ENCODE measurements around the gene UBE2G1. TPM values are rescaled to one million over a fixed set of nuclear protein-coding genes. Genes with fewer than 3 reads are reported as not detected.

Gene UBE2G1
- total RNA-seq, 2 experiments from 2014 or later = 51.0 to 52.9 TPM

- ChIA-PET CTCF (interaction anchor here (0.6 to 2.2 kb wide), 5 partner anchors 9 to 128 kb away, joined by 3 to 9 read pairs (median 4); no protein-coding TSS in a partner anchor), POLR2A (no interaction called here)
- no peak overlapping the region for H3K4me3 Mint-ChIP-seq
- H3K4me1 Mint-ChIP-seq = peaks cover 9% of the 10 kb centered on the region
- intact Hi-C loops (cut with DNase I, micrococcal nuclease) = no loop called here
- H3K27me3 Mint-ChIP-seq = no peaks in the 10 kb centered on the region
- H3K27ac Mint-ChIP-seq = peak overlapping the region; percentile 1
- DNase-seq (no peak), ATAC-seq (no peak)
- H3K36me3 Mint-ChIP-seq (ENCODE audit: low read depth) = peaks cover 10% of the 10 kb centered on the region
- H3K9me3 Mint-ChIP-seq (ENCODE audit: low read depth) = no peaks in the 10 kb centered on the region
Measured at GRCh38 chr17:4297351-4297750, 69.1 kb downstream of the UBE2G1 start.

- Mint-ChIP-seq H3K27ac (no peak overlapping the region), H3K4me1 (peaks cover 7% of the 10 kb centered on the region), H3K27me3 (no peaks in the 10 kb centered on the region), H3K36me3 (ENCODE audit: low read depth) (peaks cover 8% of the 10 kb centered on the region), H3K9me3 (ENCODE audit: low read depth) (no peaks in the 10 kb centered on the region), H3K4me3 (no peak overlapping the region)
- intact Hi-C loops (cut with DNase I, micrococcal nuclease) = no loop called here
- no peak for DNase-seq
- no peak for ATAC-seq
- ChIA-PET CTCF (interaction anchor here (0.8 to 1.2 kb wide), 2 partner anchors 8 to 47 kb away, joined by 3 read pairs; no protein-coding TSS in a partner anchor), POLR2A (no interaction called here)
Measured at GRCh38 chr17:4295686-4296085, 70.8 kb downstream of the UBE2G1 start.

- intact Hi-C loops (cut with DNase I, micrococcal nuclease) = no loop called here
- no peak overlapping the region for H3K4me3 Mint-ChIP-seq
- no peaks in the 10 kb centered on the region for H3K27me3 Mint-ChIP-seq
- POLR2A ChIA-PET = interaction anchor here (0.6 kb wide), 1 partner anchor 456 kb away, joined by 4 read pairs; no protein-coding TSS in a partner anchor
- CTCF ChIA-PET = interaction anchor here (1.5 kb wide), 1 partner anchor 78 kb away, joined by 4 read pairs; no protein-coding TSS in a partner anchor
- peaks cover 7% of the 10 kb centered on the region for H3K4me1 Mint-ChIP-seq
- ATAC-seq (no peak), DNase-seq (no peak)
- H3K9me3 Mint-ChIP-seq (ENCODE audit: low read depth) = no peaks in the 10 kb centered on the region
- H3K36me3 Mint-ChIP-seq (ENCODE audit: low read depth) = peaks cover 12% of the 10 kb centered on the region
- no peak overlapping the region for H3K27ac Mint-ChIP-seq
Measured at GRCh38 chr17:4293572-4293971, 72.9 kb downstream of the UBE2G1 start.

GRCh38 chr17:4287710-4288109 is 78.8 kb downstream of the UBE2G1 start:
- Mint-ChIP-seq H3K27me3 (no peaks in the 10 kb centered on the region), H3K9me3 (ENCODE audit: low read depth) (no peaks in the 10 kb centered on the region), H3K4me3 (no peak overlapping the region), H3K36me3 (ENCODE audit: low read depth) (peaks cover 13% of the 10 kb centered on the region), H3K27ac (no peak overlapping the region), H3K4me1 (no peaks in the 10 kb centered on the region)
- intact Hi-C loops (cut with DNase I, micrococcal nuclease) = no loop called here
- ChIA-PET CTCF (interaction anchor here (1.0 kb wide), 1 partner anchor 37 kb away, joined by 3 read pairs; no protein-coding TSS in a partner anchor), POLR2A (no interaction called here)
- DNase-seq (no peak), ATAC-seq (no peak)

- H3K27ac Mint-ChIP-seq = no peak overlapping the region
- no peaks in the 10 kb centered on the region for H3K9me3 Mint-ChIP-seq (ENCODE audit: low read depth)
- DNase-seq = no peak
- CTCF ChIA-PET = interaction anchor here (1.4 kb wide), 1 partner anchor 28 kb away, joined by 4 read pairs; no protein-coding TSS in a partner anchor
- H3K27me3 Mint-ChIP-seq = no peaks in the 10 kb centered on the region
- H3K36me3 Mint-ChIP-seq (ENCODE audit: low read depth) = peaks cover 14% of the 10 kb centered on the region
- H3K4me3 Mint-ChIP-seq = no peak overlapping the region
- ATAC-seq = no peak
- POLR2A ChIA-PET = no interaction called here
- intact Hi-C loops (cut with DNase I, micrococcal nuclease) = no loop called here
- no peaks in the 10 kb centered on the region for H3K4me1 Mint-ChIP-seq
Measured at GRCh38 chr17:4276514-4276913, 90.0 kb downstream of the UBE2G1 start.

- H3K27ac Mint-ChIP-seq = peak overlapping the region; percentile 28
- peaks cover 5% of the 10 kb centered on the region for H3K36me3 Mint-ChIP-seq (ENCODE audit: low read depth)
- POLR2A ChIA-PET = no interaction called here
Measured at GRCh38 chr17:4272972-4273368, 93.5 kb downstream of the UBE2G1 start.

GRCh38 chr17:4272213-4272971 is 94.1 kb downstream of the UBE2G1 start:
- peaks cover 5% of the 10 kb centered on the region for H3K36me3 Mint-ChIP-seq (ENCODE audit: low read depth)
- DNase-seq (no peak), ATAC-seq (no peak)
- CTCF ChIA-PET = interaction anchor here (1.0 to 1.4 kb wide), 2 partner anchors 22 to 42 kb away, joined by 3 to 4 read pairs; no protein-coding TSS in a partner anchor
- no peaks in the 10 kb centered on the region for H3K27me3 Mint-ChIP-seq
- no peaks in the 10 kb centered on the region for H3K4me1 Mint-ChIP-seq
- H3K4me3 Mint-ChIP-seq = no peak overlapping the region
- intact Hi-C loops (cut with DNase I, micrococcal nuclease) = no loop called here
- POLR2A ChIA-PET = no interaction called here
- no peaks in the 10 kb centered on the region for H3K9me3 Mint-ChIP-seq (ENCODE audit: low read depth)
- peak overlapping the region; percentile 28 for H3K27ac Mint-ChIP-seq

More at GRCh38 chr17:4272972-4273368, 93.5 kb downstream of the UBE2G1 start:
- Mint-ChIP-seq H3K9me3 (ENCODE audit: low read depth) (no peaks in the 10 kb centered on the region), H3K4me3 (no peak overlapping the region), H3K4me1 (no peaks in the 10 kb centered on the region), H3K27me3 (no peaks in the 10 kb centered on the region)
- ATAC-seq = no peak
- intact Hi-C loops (cut with DNase I, micrococcal nuclease) = no loop called here
- DNase-seq = no peak
- CTCF ChIA-PET = interaction anchor here (1.0 to 1.4 kb wide), 2 partner anchors 23 to 42 kb away, joined by 3 to 4 read pairs; no protein-coding TSS in a partner anchor

GRCh38 chr17:4270736-4271135 is 95.7 kb downstream of the UBE2G1 start:
- no peak for ATAC-seq
- POLR2A ChIA-PET = no interaction called here
- CTCF ChIA-PET = no interaction called here
- H3K9me3 Mint-ChIP-seq (ENCODE audit: low read depth) = no peaks in the 10 kb centered on the region
- H3K36me3 Mint-ChIP-seq (ENCODE audit: low read depth) = peaks cover 4% of the 10 kb centered on the region
- no peaks in the 10 kb centered on the region for H3K4me1 Mint-ChIP-seq
- intact Hi-C loops (cut with DNase I, micrococcal nuclease) = no loop called here
- no peaks in the 10 kb centered on the region for H3K27me3 Mint-ChIP-seq
- no peak for DNase-seq
- H3K4me3 Mint-ChIP-seq = no peak overlapping the region
- H3K27ac Mint-ChIP-seq = no peak overlapping the region

- no peak overlapping the region for H3K4me3 Mint-ChIP-seq
- ATAC-seq (no peak), DNase-seq (no peak)
- peaks cover 3% of the 10 kb centered on the region for H3K36me3 Mint-ChIP-seq (ENCODE audit: low read depth)
- ChIA-PET POLR2A (no interaction called here), CTCF (no interaction called here)
- H3K9me3 Mint-ChIP-seq (ENCODE audit: low read depth) = no peaks in the 10 kb centered on the region
- intact Hi-C loops (cut with DNase I, micrococcal nuclease) = no loop called here
- H3K27me3 Mint-ChIP-seq = no peaks in the 10 kb centered on the region
- peaks cover 3% of the 10 kb centered on the region for H3K4me1 Mint-ChIP-seq
- H3K27ac Mint-ChIP-seq = no peak overlapping the region
Measured at GRCh38 chr17:4269915-4270314, 96.6 kb downstream of the UBE2G1 start.

- H3K9me3 Mint-ChIP-seq (ENCODE audit: low read depth) = no peaks in the 10 kb centered on the region
- intact Hi-C loops (cut with DNase I, micrococcal nuclease) = no loop called here
- no peak overlapping the region for H3K27ac Mint-ChIP-seq
- peaks cover 5% of the 10 kb centered on the region for H3K36me3 Mint-ChIP-seq (ENCODE audit: low read depth)
- DNase-seq = no peak
- no peaks in the 10 kb centered on the region for H3K27me3 Mint-ChIP-seq
- CTCF ChIA-PET = interaction anchor here (1.5 to 1.9 kb wide), 2 partner anchors 17 to 70 kb away, joined by 4 to 6 read pairs; no protein-coding TSS in a partner anchor
- no peak for ATAC-seq
- POLR2A ChIA-PET = interaction anchor here (0.6 kb wide), 1 partner anchor 395 kb away, joined by 3 read pairs; no protein-coding TSS in a partner anchor
- no peak overlapping the region for H3K4me3 Mint-ChIP-seq
- H3K4me1 Mint-ChIP-seq = peaks cover 20% of the 10 kb centered on the region
Measured at GRCh38 chr17:4267402-4267801, 99.1 kb downstream of the UBE2G1 start.

- DNase-seq (no peak), ATAC-seq (no peak)
- ChIA-PET CTCF (no interaction called here), POLR2A (no interaction called here)
- peaks cover 5% of the 10 kb centered on the region for H3K36me3 Mint-ChIP-seq (ENCODE audit: low read depth)
- no peak overlapping the region for H3K4me3 Mint-ChIP-seq
- no peak overlapping the region for H3K27ac Mint-ChIP-seq
- H3K27me3 Mint-ChIP-seq = no peaks in the 10 kb centered on the region
- no peaks in the 10 kb centered on the region for H3K9me3 Mint-ChIP-seq (ENCODE audit: low read depth)
- H3K4me1 Mint-ChIP-seq = peaks cover 28% of the 10 kb centered on the region
- intact Hi-C loops (cut with DNase I, micrococcal nuclease) = no loop called here
Measured at GRCh38 chr17:4266550-4266949, 99.9 kb downstream of the UBE2G1 start.
